Stimulated activated CD8-positive, alpha-beta memory T cell treated with anti-CD3 and anti-CD28 coated beads, Interleukin-2, amount 100 ng/mL, for 48 hours (primary cell): ENCODE measurements around the gene DPEP2NB.
"Not testable (repeated sequence)": the region's sequence is repeated elsewhere in the genome, so short reads cannot be mapped to it uniquely, and the experiment has no call there.

Experiments used
- DNase-seq, 2 donors: peaks; one replicate each; pipeline ENCODE4 v3.0.0-alpha.2; 2020; ENCODE audit warnings: low read depth in 2 of 2

Gene DPEP2NB

DNA sequence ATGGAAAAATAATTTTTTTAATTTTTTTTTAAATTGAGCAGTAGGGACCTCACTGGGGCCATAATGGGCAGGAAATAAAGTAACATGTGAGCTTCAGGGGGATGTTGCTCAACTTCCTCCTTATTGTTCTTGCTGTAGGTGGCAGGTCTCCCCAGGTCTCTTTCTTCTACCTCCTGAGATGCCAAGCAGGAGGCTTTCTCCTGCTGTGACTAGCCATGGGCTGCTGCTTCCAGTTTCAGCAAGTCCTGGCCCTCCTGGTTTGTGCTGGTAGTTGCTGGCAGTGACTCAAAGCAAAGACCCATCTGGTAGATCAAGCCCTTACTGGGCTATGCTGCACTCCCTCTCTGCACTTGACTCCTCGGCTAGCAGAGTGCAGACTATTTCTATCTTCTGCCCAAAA lies 2.3 kb downstream of the DPEP2NB start:
- DNase-seq = no peak

DNA sequence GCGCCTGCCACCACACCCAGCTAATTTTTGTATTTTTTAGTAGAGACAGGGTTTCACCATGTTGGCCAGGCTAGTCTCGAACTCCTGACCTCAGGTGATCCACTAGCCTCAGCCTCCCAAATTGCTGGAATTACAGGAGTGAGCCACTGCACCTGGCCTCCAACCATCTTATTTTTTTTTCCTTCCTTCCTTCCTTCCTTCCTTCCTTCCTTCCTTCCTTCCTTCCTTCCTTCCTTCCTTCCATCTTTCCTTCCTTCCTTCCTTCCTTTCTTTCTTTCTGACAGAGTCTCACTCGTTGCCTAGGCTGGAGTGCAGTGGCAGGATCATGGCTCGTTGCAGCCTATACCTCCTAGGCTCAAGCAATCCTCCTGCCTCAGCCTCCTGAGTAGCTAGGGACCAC lies 5.8 kb downstream of the DPEP2NB start:
- not testable (repeated sequence) for DNase-seq

DNA sequence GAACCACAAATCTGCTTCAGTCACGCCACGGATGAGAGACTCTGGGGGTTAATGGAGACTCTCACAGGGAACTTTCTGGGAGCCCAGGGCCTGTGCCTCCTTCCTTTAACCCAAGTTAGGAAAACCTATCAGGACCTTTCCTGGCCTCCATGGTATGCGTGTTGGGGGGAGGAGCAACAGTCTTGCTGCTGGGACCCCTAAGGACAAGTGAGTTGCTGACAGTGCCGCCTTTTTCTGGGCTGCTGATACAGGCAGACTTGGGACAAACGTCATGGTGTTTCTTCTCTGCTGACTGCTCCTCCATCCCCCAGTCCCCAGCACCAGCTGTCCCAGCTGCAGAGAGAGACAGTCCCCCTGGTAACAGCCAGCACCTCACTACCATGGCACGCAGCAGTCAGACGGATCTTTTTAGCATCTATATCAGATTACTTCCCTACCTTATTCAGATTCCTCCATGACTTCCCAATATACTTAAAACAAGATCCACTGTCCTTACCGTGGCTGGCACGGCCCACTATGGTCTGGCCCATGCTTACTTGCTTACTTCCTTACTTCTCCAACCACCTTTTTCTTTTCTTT lies 6.5 kb downstream of the DPEP2NB start:
- no peak for DNase-seq

DNA sequence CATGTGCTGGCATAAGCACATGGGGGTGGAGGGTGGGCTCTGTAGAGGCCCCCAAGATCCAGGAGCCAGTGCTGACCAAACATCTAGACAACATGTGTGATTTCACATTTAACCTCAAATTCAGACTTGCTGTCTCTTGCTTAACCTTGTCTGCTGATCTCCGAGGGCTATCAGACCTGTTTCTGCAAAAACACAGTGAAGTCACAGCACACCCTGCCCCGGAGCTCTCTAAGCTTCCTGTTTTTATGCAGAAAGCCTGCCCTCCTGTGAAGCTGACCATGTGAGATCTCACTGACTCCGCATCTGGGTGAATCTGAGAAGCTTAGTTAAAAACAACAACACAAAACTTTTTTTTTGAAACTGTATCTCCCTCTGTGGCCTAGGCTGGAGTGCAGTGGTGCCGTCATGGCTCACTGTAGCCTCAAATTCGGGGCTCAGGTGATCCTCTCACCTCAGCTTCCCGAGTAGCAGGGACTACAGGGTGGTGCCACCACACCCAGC lies 9.9 kb downstream of the DPEP2NB start:
- no peak for DNase-seq

- DNase-seq = no peak
These were observed 10.5 kb downstream of the DPEP2NB start for GRCh38 chr16:68005211-68005610.

GRCh38 chr16:68003031-68003430 lies 12.7 kb downstream of the DPEP2NB start:
- no peak for DNase-seq

- no peak for DNase-seq
These were observed 15.3 kb downstream of the DPEP2NB start for GRCh38 chr16:68000450-68000849.

DNA sequence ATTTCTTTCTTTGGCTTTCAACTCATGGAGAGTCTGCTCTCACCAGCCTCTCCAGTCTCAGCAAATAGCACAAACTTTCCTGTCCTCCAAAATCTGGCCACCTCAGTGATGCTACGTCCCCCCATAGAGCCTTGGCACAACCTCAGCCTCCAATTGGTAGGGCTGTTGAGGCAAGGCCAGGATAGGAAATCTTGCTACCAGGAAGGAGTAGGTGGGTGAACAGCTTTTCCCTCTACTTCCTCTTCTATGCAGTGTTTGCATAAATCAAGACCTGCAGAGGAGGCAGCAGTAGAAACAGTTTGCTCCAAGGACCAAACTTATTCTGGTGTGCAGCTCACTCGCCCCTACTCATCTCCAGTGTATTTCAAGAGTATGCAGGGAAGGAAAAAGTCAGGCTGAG lies 15.7 kb downstream of the DPEP2NB start:
- DNase-seq = no peak

- DNase-seq = not testable (repeated sequence)
These were observed 16.7 kb downstream of the DPEP2NB start, which contains the start of gene DPEP2 for GRCh38 chr16:67998779-67999688. Gene DPEP2 (minus strand): TSS chr16:67999484. CDS start chr16:67993212, 6,272 bp downstream.

- not testable (repeated sequence) for DNase-seq
These were observed 17.4 kb downstream of the DPEP2NB start for GRCh38 chr16:67998231-67998778.

- no peak for DNase-seq
These were observed 19.0 kb downstream of the DPEP2NB start for GRCh38 chr16:67996666-67997065.

DNA sequence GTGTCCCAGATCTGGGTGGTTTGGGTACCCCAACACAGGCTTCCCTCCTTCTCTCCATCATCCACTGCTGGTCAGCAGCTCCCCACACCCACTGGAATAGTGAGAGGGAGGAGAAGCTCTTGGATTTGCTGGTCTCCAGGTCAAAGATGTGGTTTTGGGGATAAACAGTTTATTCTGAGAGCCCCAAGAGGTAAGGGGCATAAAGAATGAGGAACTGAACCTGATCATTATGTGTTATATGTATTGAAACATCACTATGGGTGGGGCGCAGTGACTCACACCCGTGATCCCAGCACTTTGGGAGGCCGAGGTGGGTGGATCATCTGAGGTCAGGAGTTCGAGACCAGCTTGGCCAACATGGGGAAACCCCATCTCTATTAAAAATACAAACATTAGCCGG lies 20.3 kb downstream of the DPEP2NB start:
- peak in 1 of 2 donors; percentile 33 for DNase-seq

DNA sequence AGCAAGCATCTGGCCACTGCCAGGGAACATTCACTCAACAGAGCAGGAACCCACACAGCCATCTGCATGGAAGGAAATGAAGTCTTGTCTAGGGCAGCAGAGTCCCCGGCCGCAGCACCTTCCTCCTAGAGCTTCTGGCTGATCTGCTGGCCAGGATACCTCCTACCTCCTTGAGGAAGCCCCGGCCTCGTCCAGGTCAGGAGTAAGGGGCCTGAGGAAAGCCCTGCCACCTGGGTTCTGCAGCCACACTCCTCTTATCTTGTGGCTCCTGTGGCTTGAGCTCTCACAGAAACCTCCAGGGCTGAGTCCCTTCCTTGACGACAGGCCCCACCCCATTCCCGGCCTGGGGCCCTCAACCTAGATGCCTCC lies 21.7 kb downstream of the DPEP2NB start:
- DNase-seq = not testable (repeated sequence)

- peak; percentile 76 to 77 for DNase-seq
These were observed 22.3 kb downstream of the DPEP2NB start for GRCh38 chr16:67993207-67994039.

DNA sequence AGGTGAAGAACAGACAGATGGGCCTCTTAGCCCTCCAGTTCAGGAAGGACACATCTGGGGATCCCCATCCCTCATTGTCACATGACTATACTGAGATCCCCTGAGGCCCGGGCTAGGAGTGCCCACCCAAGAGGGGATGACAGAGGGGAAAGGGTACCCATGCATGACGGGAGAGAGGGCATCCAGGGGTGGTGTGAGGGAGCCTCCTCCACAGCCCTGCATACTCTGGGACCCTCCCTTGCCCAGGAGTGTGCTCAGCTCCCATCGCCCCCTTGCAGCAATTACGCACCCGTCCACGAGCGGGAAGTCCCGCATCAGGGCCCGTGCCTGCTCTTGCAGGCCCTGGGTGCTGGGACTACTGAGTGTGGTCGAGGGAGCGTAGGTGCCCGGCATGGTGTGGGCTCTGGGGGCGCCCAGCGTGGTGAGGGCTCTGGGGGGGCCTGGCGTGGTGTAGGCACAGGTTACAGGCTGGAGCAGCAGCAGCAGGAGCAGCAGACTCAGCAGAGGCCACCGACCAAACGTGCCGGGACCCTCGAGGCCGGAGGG lies 23.0 kb downstream of the DPEP2NB start:
- no peak for DNase-seq

DNA sequence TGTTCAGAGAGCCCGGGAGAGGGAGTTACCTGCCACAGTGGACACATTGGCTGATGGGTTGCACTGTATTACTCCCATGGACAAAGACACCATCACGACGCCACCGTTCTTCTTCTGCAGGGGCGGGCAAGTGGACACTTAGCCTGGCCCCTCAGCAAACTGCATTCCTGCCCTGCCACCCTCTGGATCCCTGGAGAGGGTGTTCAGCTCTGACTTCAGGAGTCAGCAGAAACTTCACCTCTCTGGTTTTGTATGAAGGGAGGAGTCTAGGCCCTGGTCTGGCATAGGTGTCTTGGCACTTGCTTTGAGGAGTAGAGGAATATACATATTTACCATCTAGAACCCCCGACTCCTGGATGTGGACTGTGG lies 25.7 kb downstream of the DPEP2NB start:
- no peak for DNase-seq

GRCh38 chr16:67989322-67990017 lies 26.2 kb downstream of the DPEP2NB start:
- no peak for DNase-seq

GRCh38 chr16:67988675-67989074 lies 27.0 kb downstream of the DPEP2NB start:
- no peak for DNase-seq

DNA sequence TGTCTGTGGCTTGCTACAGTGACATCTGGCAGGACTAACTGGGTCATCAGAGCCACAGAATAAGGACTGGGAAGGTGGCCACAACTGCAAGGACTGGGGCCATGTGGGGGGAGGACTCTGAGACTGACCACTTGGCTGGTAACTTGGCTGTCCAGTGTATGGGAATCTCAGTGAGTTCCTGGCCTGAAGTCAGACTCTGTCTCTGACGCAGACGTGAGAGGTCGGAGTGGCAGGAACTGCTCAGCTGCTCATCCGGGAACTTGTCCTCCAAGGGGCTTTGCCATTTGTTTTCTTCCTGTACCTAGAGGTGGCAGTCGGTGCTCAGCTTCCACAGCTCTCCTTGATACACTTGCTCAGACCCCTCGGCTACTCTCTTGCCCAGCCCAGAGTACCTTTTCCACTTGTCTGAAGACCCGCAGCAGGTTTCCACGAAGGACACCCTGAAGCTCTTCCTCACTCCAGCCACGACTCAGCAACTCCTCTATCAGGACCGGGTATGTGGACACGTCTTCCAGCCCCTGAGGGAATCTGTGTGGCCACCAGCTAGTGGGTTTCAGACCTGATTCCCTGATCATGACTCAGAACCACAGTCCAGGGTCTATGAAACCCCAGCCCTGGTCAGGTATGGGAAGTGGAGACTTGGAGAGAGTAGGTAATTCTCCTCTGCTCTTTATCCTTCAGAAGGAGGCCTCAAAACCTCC lies 28.1 kb downstream of the DPEP2NB start:
- no peak for DNase-seq

DNA sequence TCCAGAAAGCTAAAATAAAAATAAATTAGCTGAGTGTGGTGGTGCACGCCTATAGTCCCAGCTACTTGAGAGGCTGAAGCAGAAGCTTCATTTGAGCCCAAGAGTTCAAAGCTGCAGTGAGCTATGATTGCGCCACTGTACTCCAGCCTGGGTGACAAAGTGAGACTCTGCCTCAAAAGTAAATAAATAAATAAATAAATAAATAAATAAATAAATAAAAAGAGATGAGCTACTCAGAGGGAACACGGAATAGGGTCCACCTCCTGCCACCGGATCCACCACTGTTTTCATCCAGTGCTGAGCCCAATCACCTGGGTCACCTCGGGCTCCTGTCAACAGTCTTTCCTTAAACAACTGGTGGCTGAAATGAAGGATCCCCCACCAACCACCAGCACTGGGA lies 28.8 kb downstream of the DPEP2NB start:
- DNase-seq = no peak
